VCaP (cell line): Measurements from ENCODE around the gene KCNK3.
"Not testable (repeated sequence)": the region's sequence is repeated elsewhere in the genome, so short reads cannot be mapped to it uniquely, and the experiment has no call there.

ENCODE experiments used
- H3K27ac ChIP-seq: fragments of 450-650 bp; 2 replicates; pipeline ENCODE4 v1.5.1; 2017
- CTCF ChIP-seq: fragments of 450-650 bp; conservative IDR thresholded peaks from 2 replicates; pipeline ENCODE4 v1.5.1; 2017; ENCODE audit warnings: mild to moderate bottlenecking, moderate library complexity

The KCNK3 gene

GRCh38 chr2:26744953-26745352 lies 52.4 kb downstream of the KCNK3 start:
- TF ChIP-seq CTCF: no peak
- no peak overlapping the region for H3K27ac ChIP-seq

GRCh38 chr2:26745609-26746327 lies 53.2 kb downstream of the KCNK3 start:
- peak; percentile 96 for TF ChIP-seq CTCF
- no peak overlapping the region for H3K27ac ChIP-seq

GRCh38 chr2:26746934-26747333 lies 54.4 kb downstream of the KCNK3 start:
- H3K27ac ChIP-seq: 0 out of 2 replicates have a peak overlapping the region, but pooled peaks have one; percentile 1
- no peak for TF ChIP-seq CTCF

GRCh38 chr2:26749787-26750420 lies 57.4 kb downstream of the KCNK3 start:
- H3K27ac ChIP-seq: not testable (repeated sequence)

- not testable (repeated sequence) for H3K27ac ChIP-seq
Observed at GRCh38 chr2:26750467-26750866, 57.9 kb downstream of the KCNK3 start.

GRCh38 chr2:26752656-26753055 lies 60.1 kb downstream of the KCNK3 start:
- no peak for TF ChIP-seq CTCF

GRCh38 chr2:26754539-26754938 lies 62.0 kb downstream of the KCNK3 start:
- TF ChIP-seq CTCF: no peak
- peak overlapping the region; percentile 40; the same call in 1 of the 2 replicates for H3K27ac ChIP-seq

More at GRCh38 chr2:26752656-26753055, 60.1 kb downstream of the KCNK3 start:
- H3K27ac ChIP-seq: no peak overlapping the region

- peak overlapping the region; percentile 40 for H3K27ac ChIP-seq
- no peak for TF ChIP-seq CTCF
Observed at GRCh38 chr2:26754972-26755670, 62.6 kb downstream of the KCNK3 start.
